ENCODE data around the gene MAGEF1.

DNA sequence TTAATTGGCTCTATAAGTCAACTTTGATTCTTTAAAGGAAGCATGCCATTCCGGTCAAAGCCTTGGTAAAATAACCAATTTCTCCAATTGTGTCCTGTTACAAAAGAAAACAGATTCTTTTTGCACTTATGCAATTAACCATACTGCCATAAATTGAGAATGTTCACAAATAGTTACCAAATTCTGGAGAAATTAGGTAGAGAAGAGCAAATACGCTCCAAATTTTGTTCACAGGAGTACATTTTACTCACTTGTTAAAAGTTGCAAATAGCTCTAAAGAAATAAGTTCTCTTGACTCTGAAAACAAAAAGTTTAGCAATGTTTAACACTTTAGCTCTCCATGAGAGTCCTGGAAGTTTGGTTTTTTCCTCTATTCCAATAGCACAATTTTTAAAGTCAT lies 11.1 kb downstream of the MAGEF1 start:
- TF ChIP-seq POLR2A (IDR thresholded peaks at IDR 0.05; ENCODE audit: low read depth, low read length) (no peak), POLR2AphosphoS5 (IDR thresholded peaks at IDR 0.05; ENCODE audit: insufficient read depth, low read depth, low read length) (no peak), MYC (IDR thresholded peaks at IDR 0.05; ENCODE audit: low read depth, low read length) (no peak)
- TF ChIP-seq, protein P1, sequence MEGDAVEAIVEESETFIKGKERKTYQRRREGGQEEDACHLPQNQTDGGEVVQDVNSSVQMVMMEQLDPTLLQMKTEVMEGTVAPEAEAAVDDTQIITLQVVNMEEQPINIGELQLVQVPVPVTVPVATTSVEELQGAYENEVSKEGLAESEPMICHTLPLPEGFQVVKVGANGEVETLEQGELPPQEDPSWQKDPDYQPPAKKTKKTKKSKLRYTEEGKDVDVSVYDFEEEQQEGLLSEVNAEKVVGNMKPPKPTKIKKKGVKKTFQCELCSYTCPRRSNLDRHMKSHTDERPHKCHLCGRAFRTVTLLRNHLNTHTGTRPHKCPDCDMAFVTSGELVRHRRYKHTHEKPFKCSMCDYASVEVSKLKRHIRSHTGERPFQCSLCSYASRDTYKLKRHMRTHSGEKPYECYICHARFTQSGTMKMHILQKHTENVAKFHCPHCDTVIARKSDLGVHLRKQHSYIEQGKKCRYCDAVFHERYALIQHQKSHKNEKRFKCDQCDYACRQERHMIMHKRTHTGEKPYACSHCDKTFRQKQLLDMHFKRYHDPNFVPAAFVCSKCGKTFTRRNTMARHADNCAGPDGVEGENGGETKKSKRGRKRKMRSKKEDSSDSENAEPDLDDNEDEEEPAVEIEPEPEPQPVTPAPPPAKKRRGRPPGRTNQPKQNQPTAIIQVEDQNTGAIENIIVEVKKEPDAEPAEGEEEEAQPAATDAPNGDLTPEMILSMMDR (IDR thresholded peaks at IDR 0.05; ENCODE audit: extremely low read depth in 1 of 2, insufficient read depth in 1 of 2, low read depth in 1 of 2, low read length in 2 of 2), result no peak
- TF ChIP-seq, protein P2, sequence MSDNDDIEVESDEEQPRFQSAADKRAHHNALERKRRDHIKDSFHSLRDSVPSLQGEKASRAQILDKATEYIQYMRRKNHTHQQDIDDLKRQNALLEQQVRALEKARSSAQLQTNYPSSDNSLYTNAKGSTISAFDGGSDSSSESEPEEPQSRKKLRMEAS (IDR thresholded peaks at IDR 0.05; ENCODE audit: insufficient read depth, insufficient read length), result no peak

Measured in endothelial cell of umbilical vein (primary cell).